GM18870 (cell line): ENCODE data around the gene ATP6V1G3.
"Not testable (repeated sequence)": the region's sequence is repeated elsewhere in the genome, so short reads cannot be mapped to it uniquely, and the experiment has no call there.

Experiments used
- ATAC-seq: cut with Tn5 transposase; IDR thresholded peaks from one replicate; pipeline ENCODE4 v1.9.1; 2021; ENCODE audit warnings: moderate library complexity; ENCODE audit not compliant: unreplicated experiment

ATP6V1G3 gene

DNA sequence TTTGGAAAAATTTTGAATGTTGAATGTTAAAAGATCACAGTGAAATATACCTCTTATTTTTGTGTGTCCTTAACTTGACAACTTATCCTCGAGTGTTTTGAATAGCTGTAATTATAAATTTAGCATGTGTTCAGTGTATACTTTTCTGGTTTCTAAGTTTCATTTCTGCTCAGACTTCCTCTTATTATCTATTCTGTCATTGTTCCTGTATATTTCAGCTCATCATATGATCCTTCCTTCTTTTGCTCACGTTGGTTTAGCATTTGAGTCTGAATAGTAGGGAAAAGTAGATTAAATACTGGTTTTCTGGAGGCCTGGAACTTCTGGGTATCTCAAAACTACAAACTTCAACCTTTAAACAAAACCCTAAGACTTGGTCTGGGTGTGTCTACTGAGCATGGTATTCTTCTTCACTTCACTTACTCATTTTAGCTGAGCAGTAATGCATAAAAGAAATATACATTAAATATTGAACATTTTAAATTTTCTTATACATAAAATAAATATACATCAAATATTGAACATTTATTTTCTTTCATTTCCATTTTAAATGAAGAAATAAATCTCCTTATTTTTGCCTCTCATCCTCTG lies 3.3 kb upstream of the ATP6V1G3 start:
- ATAC-seq: peak; percentile 83

DNA sequence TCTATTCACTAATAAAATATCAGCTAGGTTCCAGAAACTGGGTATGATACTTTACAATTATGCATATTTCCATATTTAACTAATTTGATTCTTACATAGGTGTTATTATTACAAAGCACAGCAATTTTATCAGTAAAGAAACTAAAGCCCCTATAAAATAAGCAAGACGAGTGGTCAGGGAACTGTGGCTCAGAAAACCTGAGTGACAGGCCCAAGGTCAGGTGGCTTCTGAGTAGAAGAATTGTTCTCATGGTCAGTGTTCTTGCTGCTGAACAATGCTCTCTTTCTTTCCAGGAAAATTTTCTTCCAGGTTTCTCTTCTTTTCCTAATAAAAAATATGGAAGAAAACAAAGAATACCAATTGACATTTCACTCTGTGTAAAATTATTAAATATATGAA lies 2.2 kb upstream of the ATP6V1G3 start:
- no peak for ATAC-seq

DNA sequence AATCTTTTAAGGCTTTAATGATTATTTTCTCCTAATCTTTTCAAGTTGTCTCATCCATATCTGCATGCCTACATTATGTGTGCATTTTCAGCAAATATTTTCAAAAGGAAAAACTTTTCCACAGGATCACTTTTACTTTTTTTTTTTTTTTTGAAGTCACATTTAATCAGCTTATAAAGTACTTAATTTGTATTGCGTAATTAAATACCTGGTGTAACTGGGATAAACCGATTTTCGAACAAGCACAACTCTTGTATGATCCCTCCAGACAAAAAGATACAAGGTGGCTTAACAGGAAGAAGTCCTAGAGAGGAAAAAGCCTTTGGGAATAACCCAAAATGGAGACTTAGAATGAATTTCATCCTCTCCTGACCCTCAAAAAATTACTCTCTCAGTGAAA lies 1.3 kb upstream of the ATP6V1G3 start:
- no peak for ATAC-seq

DNA sequence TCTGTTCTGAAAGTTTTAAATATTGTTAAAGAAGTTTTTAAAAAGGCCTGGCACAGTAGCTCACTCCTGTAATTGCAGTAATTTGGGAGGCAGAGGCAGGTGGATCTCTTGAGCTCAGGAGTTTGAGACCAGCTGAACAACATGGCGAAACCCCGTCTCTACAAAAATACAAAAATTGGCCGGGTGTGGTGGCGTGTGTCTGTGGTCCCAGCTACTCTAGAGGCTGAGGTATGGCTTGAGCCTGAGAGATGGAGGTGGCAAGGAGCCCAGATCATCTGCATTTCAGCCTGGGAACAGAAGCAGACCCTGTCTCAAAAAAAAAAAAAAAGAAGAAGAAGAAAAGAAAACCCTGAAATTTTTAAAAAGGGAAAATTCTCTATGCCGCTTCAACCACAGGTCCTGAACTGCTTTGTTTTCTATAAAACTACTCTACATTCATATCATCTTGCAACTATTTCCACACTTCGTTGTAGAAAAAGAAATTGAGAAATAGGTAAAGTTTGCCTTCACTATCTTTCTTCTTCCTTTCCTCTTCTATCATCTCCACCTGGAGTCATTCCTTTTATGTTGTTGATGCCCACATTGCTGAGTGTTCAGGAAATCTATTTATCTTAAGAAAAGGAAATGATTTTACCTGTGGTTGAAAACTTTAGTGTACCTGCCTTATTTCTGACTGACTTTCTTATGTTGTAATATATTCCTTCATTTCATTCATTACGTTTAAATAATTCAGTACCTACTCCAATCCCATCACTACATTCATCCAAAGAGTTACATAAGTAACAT lies 1.7 kb downstream of the ATP6V1G3 start:
- no peak for ATAC-seq

DNA sequence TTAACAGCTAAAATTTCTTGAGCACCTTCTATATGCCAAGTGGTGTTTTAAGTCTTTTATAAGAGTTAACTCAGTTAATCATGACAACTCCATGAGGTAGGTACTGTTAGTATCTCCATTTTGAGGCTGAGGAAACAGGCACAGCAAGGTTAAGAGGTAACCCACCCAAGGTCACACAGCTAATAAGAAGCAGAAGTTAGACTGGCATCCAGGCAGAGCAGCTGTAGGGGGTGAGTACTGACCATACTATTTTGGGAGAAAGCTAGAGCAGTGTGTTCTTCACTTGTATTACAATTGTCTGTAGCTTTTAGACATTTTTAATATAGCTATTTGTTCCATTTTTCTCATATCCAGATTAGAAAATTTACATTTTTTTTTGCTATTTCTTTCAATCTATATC lies 4.8 kb downstream of the ATP6V1G3 start:
- no peak for ATAC-seq

DNA sequence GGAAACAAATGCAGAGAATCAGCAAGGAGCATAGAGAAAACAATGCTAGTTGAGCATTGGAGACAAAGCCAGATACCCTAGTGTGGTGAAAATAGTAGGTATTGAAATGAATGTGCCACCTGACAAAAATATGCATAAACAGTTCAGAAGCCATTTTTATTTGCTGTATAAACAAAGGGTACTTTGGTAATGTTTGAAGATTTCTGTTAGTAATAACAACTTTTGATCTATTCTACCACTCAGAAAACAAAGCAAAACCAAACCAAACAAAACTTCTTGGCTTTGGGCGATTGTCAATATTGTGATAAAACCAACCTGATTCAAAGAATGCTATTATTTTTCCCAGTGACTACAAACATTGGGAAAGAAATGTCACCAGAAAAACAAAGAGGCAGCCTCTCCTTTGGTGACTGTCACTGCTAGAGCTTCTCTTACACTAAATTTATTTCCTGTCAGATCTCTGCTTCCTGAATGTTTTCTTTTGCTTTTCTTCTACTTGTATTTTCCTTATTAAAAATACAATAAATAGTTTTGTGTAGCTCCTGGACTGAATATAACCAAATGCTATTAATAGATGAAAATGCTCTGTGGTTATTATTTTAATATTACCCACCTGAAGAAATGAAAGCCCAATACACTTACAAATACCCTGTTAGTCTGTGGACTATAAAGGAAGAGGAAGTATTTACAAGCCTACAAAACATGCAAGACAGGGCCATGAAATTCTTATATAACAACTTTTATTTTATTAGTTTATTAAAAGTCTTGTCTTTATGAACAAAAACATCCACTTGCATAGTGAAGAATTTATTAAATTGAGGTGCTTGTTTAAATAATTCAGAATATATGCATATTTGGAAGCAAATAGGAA lies 5.7 kb downstream of the ATP6V1G3 start:
- ATAC-seq: no peak

DNA sequence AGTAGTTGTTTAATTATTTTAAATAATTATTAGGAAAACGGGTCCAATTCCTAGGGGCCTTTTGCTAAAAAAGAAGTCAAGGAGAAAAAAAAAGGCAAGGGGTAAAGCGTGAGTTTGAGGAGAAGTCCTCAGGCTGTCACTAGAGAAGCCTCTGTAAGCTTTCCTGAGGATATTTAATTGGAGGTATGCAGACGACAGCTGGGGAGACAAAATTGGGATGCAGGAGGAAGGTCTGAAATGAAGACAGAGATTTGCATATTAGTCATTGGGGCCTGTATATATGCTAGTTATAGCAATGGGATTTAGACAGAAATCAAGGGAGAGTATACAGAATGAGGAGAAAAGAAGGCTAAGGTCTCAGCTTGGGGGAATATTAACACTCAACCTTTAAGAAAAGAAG lies 8.6 kb downstream of the ATP6V1G3 start:
- ATAC-seq: no peak

DNA sequence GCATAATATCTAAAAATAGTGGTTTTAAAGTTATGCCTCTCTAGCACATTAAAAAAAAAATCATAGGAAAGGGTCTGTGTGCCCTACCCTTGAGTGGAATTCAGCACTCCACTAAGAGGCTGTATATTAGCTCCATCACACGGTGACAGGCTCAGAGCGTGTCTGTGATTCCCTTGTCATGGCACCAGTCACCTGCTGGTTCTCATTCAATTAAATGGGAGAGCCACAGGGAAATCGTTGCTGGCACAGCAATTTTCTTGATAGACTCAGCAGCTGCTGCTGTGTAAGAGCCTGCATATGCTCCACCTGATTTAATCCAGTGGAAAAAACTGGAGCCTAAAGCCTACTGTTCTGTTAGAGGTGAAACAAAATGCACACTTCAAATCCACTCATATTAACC lies 9.5 kb downstream of the ATP6V1G3 start:
- ATAC-seq: no peak

DNA sequence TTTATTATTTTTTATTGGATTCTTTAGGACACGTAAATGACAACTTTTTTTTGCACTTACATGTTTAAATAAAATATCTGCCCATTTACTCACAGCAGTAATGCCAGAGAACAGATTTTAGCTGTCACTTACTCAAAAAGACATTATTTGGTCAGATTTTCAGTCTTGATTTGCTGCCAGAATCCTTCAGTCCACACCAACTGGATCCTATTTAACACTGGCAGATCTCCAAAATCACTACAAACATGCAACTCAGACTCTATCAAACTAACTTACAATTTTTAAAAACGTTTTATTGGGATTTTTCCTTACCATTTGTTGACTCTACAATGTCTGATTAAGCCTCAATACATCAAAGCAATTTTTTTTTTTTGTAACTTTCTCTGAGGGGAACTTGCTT lies 11.1 kb downstream of the ATP6V1G3 start:
- ATAC-seq: no peak

DNA sequence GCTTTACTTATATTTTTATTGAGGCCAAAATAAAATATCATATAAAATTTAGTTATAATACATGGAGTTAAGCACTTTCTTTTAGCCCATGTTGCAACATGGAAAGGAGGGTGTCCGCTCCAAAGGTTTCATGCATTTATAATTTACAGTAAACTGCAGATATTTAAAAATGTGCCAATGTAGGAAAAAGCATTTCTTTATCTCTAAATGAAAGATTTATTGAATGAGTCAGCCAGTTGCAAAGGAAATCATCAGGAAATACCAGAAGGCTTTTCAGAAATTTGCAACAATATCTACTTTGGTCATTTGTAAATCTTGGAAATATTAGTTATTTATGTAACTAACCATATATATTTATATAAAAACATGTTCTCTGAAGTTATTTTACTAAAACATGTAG lies 12.1 kb downstream of the ATP6V1G3 start:
- ATAC-seq: no peak

DNA sequence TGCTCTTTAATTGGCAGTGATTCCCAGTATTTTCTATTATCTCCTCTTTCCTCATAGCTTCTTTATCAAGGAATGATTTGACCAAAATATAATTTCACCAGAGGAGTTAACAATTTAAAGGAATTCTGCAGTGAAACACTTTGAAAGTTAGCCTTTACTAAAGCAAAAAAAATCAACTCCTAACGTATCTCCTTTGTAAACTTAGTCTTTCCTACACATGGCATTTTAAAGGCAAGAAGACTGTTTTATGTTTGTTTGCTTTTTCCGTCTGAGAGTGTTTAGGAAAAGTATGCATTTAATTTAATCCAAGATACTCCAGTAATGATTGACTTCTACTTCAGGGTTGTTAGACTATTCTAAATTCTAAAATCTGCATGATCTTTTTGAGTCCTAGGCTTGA lies 15.9 kb downstream of the ATP6V1G3 start:
- no peak for ATAC-seq

DNA sequence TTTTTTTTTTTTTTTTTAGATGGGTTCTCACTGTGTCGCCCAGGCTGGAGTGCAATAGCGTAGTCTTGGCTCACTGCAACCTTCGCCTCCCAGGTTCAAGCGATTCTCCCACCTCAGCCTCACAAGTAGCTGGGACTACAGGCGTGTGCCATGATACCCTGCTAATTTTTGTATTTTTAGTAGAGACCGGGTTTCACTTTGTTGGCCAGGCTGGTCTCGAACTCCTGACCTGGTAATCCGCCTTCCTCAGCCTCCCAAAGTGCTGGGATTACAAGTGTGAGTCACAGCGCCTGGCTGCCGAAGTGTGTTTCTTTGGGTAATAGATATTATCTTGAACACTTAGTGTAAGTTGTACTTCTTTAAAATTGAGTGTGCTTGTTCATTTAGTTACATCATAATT lies 16.4 kb downstream of the ATP6V1G3 start:
- not testable (repeated sequence) for ATAC-seq

DNA sequence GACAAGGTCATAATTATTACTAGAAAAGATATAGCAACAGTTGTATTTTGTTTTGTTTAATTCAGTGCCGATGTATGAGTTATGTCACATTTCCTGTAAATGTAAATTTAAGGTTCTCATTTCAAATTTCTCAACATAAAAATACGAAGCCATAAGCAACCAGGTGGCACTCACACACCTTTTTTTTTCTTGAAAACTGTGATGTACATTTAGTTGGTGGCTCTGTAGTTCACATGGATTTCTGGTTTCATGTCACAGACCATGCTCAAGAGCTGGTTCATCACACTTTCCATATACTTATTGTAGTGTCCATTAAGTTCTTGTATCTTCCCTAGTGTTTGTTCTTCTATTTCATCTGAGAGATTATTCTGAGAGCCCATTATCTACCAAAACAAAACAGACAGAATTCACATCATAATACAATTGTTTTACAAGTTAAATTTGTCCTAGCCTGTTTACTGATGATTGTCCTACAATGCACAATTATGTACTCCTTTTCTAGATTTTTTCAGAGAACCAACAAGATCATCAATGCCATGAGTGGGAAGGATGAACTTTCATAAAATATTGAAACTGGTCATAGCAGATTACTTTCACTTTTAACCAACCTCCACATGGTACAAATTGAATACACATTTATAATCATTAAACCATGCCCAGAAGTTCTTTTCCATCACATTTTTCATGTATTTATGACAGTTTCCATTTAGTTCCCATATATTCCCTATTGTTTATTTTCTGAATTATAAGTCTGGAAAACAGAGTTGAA lies 17.1 kb downstream of the ATP6V1G3 start:
- ATAC-seq: no peak

DNA sequence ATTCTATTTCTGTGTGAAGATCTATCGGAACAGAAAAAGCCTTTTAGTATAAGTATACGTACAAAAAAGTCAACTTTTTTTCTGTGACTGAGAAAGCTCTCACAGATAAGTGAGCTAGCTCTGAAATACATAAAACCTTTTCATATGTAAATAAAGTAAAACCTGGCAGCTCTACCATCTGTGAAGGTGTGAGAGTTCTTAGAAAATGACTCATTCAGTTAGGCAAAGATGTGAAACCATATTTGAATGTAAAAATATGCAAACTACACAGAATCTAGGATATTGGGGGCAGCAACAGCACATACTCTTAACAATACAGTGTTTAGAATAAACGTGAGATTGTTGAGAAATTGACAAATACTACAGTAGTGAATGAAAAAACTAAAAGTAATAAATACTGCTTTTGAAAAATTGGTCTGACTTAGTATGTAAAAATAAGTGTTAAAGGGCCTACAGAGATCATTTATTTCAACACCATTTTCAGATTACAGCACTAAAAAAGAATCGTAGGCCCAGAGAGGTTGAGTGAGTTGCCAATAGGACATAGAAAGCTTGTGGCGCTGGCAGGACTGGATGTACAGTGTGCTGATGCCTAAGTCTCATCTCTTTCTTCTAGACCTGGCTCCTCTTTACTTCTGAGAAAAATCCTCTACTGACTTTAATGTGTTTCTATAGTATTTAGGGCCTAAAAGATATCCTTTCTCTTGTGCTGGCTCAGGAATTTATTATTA lies 19.8 kb downstream of the ATP6V1G3 start:
- ATAC-seq: peak; percentile 97

DNA sequence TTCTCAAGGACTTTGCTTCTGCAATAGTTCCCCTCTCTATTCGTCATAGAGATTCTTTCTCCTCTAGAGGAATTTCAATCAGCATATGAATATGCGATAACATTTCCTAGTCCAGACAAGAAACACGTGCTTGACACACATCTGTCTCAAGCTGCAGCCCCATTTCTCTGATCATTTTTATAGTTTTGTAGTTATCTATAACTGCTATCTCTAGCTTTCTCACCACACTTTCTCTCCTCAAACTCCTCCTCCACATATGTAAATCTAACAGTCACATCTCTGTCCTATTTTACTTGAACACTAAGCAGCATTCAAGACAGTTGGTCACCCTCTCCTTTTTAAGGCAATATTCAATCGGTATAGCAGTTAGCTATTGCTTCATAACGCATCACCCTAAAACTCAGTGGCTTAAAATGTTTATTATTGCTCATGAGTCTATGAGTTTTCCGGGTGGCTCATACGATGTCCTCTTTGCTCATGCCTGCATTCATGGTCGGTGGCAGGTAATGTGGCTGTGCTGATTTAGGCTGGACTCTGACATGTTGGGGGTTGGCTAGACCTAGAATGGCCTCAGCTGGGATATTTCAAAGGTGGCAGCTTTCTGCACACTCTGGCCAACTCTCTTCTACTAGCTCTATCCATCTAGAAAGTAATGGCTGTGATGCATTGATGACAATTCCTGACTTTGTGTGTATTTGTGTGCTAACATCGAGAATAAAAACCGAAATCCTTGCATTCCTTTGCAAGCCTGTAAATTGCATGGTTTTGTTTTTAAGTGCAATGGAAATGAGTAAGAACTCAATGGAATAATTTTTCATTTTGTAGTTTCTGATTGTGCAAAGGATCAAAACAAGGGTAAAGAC lies 20.6 kb downstream of the ATP6V1G3 start:
- no peak for ATAC-seq

DNA sequence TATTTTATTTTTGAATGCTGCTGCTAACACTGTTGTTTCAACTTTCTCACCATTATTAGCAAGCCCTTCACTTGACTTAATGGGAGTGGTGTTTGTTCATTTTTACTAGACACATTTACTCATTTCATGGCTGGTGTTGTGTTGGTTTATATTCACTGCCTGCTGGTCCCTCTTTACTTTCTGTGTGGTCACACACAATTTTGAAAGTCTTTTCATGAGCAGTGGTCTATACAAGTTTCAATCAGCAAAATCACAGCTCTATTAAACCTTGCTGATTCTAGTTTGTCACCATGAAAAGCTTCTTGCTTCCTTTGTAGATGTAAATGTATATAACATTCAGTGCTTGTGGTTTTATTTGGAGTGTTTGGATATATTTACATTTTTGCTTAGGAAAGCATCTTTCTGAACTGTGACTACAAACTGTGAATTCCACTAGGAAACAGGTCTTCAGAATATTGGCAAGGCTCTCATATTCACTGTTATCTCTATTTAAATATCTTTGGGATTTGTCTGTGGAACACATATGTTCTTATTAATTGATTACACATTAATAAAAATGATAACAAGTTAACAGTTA lies 22.8 kb downstream of the ATP6V1G3 start:
- ATAC-seq: no peak

DNA sequence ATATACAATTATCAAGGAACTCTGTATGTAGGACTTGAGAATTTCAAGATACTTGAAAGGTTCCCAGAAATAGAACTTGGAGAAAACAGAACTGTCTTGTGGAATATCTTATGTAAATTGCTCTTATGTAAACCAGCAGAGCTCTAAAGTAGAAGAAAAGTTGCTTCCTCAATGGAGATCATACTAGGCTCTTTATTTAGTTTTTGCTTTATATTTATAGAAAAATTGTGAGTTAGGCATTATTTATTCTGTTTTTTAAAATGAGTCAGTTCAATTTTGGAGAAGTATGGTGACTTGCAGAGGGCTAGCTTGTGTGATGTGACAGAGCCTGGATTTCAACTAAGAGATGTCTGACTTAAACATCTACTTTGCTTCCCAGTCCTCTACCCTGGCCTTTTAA lies 40.4 kb downstream of the ATP6V1G3 start:
- no peak for ATAC-seq

DNA sequence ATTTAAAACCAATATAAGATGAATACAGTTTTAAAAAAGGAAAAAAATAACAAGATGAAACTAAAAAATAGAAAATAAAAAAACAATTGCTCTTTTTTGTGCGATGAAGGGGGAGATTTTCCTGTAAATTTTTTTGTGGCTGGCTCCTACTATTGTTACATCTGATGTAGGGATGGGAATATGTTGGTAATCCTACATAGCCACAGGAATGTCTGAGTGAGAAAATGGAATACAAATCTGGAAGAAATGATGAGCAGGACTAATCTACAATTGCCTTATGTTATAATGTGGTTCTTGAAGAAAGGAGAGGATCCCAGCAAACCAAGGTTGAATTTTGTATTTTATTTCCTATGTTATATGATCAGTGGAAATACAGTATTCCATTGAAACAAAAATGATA lies 40.9 kb downstream of the ATP6V1G3 start:
- no peak for ATAC-seq

DNA sequence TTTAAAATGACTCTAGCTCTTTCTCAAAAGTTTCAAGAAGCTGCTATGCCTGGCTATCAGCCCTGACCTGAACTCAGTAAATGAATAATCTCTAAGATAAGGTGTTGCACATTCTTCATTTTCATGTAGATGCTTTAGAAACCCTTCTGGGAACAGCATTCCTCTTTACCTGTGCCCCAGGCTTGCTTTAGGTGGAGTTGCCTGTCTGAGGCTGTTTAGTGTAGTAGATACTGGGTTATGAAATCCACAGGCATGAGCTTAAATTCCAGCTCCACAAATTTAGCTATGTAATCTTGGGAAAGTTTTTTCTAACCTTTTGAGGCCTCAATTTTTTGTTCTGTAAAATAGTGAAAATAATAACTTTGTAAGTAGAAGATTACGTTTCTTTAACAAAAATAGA lies 41.6 kb downstream of the ATP6V1G3 start:
- ATAC-seq: no peak
